Mesenchymal stem cell (in vitro differentiated cells and primary cell): ENCODE measurements around the gene MGLL.

Experiments used
- DNase-seq: peaks from one replicate; pipeline ENCODE4 v3.0.0-alpha.2; 2013
- H2AFZ ChIP-seq: one replicate; pipeline ENCODE4 v1.6.1; 2013; ENCODE audit warnings: low read depth, mild to moderate bottlenecking, control low read depth, inconsistent platforms, low read length, moderate library complexity
- H2AK5ac ChIP-seq: 2 replicates; pipeline ENCODE4 v1.6.1; 2013; ENCODE audit warnings: low read length, moderate library complexity, mild to moderate bottlenecking, inconsistent platforms; ENCODE audit not compliant: severe bottlenecking
- H2BK120ac ChIP-seq: one replicate; pipeline ENCODE4 v1.6.1; 2013; ENCODE audit warnings: low read depth, mild to moderate bottlenecking, inconsistent platforms, low read length, moderate library complexity
- H2BK12ac ChIP-seq, 2 experiments: one replicate each; pipeline ENCODE4 v1.6.1; 2013; ENCODE audit warnings: inconsistent platforms in 2 of 2, low read length in 2 of 2, mild to moderate bottlenecking in 2 of 2, moderate library complexity in 2 of 2, control low read depth in 1 of 2
- H2BK15ac ChIP-seq: one replicate; pipeline ENCODE4 v1.6.1; 2013; ENCODE audit warnings: mild to moderate bottlenecking, low read depth, inconsistent platforms; ENCODE audit not compliant: poor library complexity, severe bottlenecking
- H2BK5ac ChIP-seq: 2 replicates; pipeline ENCODE4 v1.6.1; 2013; ENCODE audit warnings: low read depth, mild to moderate bottlenecking, low read length, control low read depth, inconsistent platforms; ENCODE audit not compliant: poor library complexity, severe bottlenecking
- H3K14ac ChIP-seq, 2 experiments: one replicate each; pipeline ENCODE4 v1.6.1; 2013; ENCODE audit warnings: inconsistent platforms in 2 of 2, low read length in 2 of 2, control low read depth in 1 of 2, mild to moderate bottlenecking in 1 of 2, moderate library complexity in 1 of 2
- H3K18ac ChIP-seq, 2 experiments: one replicate each; pipeline ENCODE4 v1.6.1; 2013; ENCODE audit warnings: inconsistent platforms in 2 of 2, low read length in 2 of 2, control low read depth in 1 of 2, low read depth in 1 of 2, mild to moderate bottlenecking in 1 of 2
- H3K23ac ChIP-seq, 2 experiments: one replicate each; pipeline ENCODE4 v1.6.1; 2013; ENCODE audit warnings: inconsistent platforms in 2 of 2, low read length in 2 of 2, mild to moderate bottlenecking in 2 of 2, moderate library complexity in 2 of 2, control low read depth in 1 of 2
- H3K27ac ChIP-seq: 2 replicates; pipeline ENCODE4 v1.5.1; 2013; ENCODE audit warnings: mild to moderate bottlenecking, moderate library complexity, low read length, control low read depth, inconsistent platforms; ENCODE audit not compliant: poor library complexity, severe bottlenecking
- H3K27me3 ChIP-seq, 2 experiments: 2 replicates each; pipeline versions ENCODE4 v1.6.1 to v1.7.0; 2013; ENCODE audit warnings: low read length in 2 of 2, mild to moderate bottlenecking in 2 of 2, moderate library complexity in 2 of 2, control low read depth in 1 of 2, inconsistent platforms in 1 of 2; ENCODE audit not compliant: control insufficient read depth in 1 of 2, insufficient read depth in 1 of 2
- H3K36me3 ChIP-seq, 2 experiments: 2 replicates each; pipeline versions ENCODE4 v1.6.1 to v1.7.0; 2013; ENCODE audit warnings: low read length in 2 of 2, control low read depth in 1 of 2, inconsistent platforms in 1 of 2, low read depth in 1 of 2, mild to moderate bottlenecking in 1 of 2; ENCODE audit not compliant: insufficient read depth in 2 of 2, control insufficient read depth in 1 of 2
- H3K4ac ChIP-seq, 2 experiments: one replicate each; pipeline ENCODE4 v1.6.1; 2013; ENCODE audit warnings: inconsistent platforms in 2 of 2, low read length in 2 of 2, mild to moderate bottlenecking in 2 of 2, moderate library complexity in 2 of 2, control low read depth in 1 of 2, low read depth in 1 of 2
- H3K4me1 ChIP-seq: 2 replicates; pipeline ENCODE4 v1.6.1; 2013; ENCODE audit warnings: low read depth, low read length, control low read depth; ENCODE audit not compliant: control insufficient read depth, insufficient read depth
- H3K4me2 ChIP-seq: 2 replicates; pipeline ENCODE4 v1.6.1; 2013; ENCODE audit warnings: low read length, mild to moderate bottlenecking, inconsistent platforms; ENCODE audit not compliant: poor library complexity, severe bottlenecking
- H3K4me3 ChIP-seq, 2 experiments: 2 replicates each; pipeline versions ENCODE4 v1.5.1 to v1.7.0; 2013; ENCODE audit warnings: low read length in 2 of 2, mild to moderate bottlenecking in 2 of 2, control low read depth in 1 of 2, low read depth in 1 of 2; ENCODE audit not compliant: insufficient read depth in 1 of 2
- H3K79me1 ChIP-seq: replicated peaks from 2 replicates; pipeline ENCODE4 v1.6.1; 2013; ENCODE audit warnings: mild to moderate bottlenecking, control low read depth, low read length, inconsistent platforms; ENCODE audit not compliant: poor library complexity, severe bottlenecking
- H3K9ac ChIP-seq: 2 replicates; pipeline ENCODE4 v1.7.0; 2013; ENCODE audit warnings: mild to moderate bottlenecking, low read length, moderate library complexity
- H3K9me3 ChIP-seq: 2 replicates; pipeline ENCODE4 v1.7.0; 2013; ENCODE audit warnings: mild to moderate bottlenecking, low read length; ENCODE audit not compliant: control insufficient read depth
- H4K8ac ChIP-seq: one replicate; pipeline ENCODE4 v1.6.1; 2013; ENCODE audit warnings: inconsistent platforms, mild to moderate bottlenecking, low read length, moderate library complexity
- H4K91ac ChIP-seq: one replicate; pipeline ENCODE4 v1.6.1; 2013; ENCODE audit warnings: mild to moderate bottlenecking, low read length, inconsistent platforms
- WGBS: methylation state at CpG from one replicate; pipeline ENCODE4 v1.1.7; 2013; ENCODE audit warnings: mixed read lengths; 5-methylcytosine and 5-hydroxymethylcytosine counted together

Gene MGLL

DNA sequence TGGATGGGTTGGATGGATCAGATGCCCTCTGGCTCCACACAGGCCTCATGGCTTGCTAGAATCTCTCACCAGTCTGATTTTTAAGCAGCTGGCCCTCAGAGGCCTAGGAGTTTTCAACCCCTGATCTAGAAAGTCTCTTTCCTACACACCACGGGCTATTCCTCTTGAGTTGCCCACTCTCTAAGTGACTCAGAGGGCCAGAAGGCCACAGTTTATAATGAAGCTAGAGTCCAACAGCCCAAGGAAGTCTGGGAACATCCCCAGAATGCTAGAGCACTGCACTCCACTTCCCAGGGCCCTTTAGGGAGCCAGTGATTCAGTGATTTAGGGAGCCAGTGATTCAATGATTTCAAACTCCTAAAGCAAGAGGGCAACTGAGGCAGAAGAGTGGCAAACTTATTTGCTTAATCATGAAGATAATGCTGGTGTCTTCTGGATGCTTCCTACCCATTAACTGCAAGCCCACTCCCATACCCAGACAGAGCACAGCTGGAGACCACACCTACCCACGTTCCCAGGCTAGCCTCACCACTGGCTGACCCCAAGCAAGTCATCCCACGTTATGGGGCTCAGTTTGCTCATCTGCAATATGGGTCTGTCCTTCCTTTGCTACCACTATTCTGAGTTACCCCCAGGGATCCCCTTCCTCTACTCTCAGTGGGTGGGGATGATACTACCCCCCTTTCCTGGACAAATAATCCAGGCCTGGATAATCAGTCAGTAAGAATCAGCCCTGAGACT is 112.8 kb downstream of the MGLL start:
- peaks cover 32% of the 10 kb centered on the region for H3K4me1 ChIP-seq
- WGBS = 66% methylated on average over 3 of the region's 3 CpGs
- no peak overlapping the region for H2AK5ac ChIP-seq
- H2BK120ac ChIP-seq = no peak overlapping the region
- H4K8ac ChIP-seq = no peak overlapping the region
- peak; percentile 61 for DNase-seq
- peaks cover 59 to 73% of the 10 kb centered on the region in 2 experiments for H3K36me3 ChIP-seq
- no peak overlapping the region for H3K4me2 ChIP-seq
- no peak overlapping the region for H2AFZ ChIP-seq
- H3K27me3 ChIP-seq = no peaks in the 10 kb centered on the region
- no peak overlapping the region for H3K18ac ChIP-seq
- peaks cover 45% of the 10 kb centered on the region for H3K79me1 ChIP-seq
- H2BK5ac ChIP-seq = no peak overlapping the region
- H3K23ac ChIP-seq = no peak overlapping the region
- H3K9ac ChIP-seq = peak overlapping the region; percentile 28
- peak overlapping the region; percentile 64 for H4K91ac ChIP-seq
- no peak overlapping the region for H2BK15ac ChIP-seq
- H3K27ac ChIP-seq = no peak overlapping the region
- H3K4ac ChIP-seq = no peak overlapping the region
- no peak overlapping the region for H3K4me3 ChIP-seq
- H3K9me3 ChIP-seq = no peaks in the 10 kb centered on the region
- H2BK12ac ChIP-seq = no peak overlapping the region
- H3K14ac ChIP-seq = no peak overlapping the region

DNA sequence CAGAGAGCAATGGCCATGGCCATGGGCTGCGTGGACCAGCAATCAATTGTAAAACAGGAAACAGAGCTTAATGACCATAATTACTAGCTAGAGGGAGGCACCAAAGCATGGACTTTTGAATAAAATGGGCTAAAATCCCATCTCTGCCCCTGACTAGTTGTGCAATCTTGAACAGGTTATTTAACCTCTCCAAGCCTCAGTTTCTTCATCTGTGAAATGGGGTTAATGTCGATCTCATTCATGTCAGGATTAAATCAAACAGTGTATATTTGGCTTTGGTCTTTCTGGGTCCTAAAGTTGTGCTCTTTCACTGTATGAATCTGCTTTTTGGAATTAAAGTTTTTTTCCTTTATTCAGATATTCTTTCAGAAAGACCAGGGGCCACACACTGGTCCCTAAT is 113.5 kb downstream of the MGLL start:
- WGBS = 61% methylated on average over 2 of the region's 2 CpGs
- H3K18ac ChIP-seq = no peak overlapping the region
- no peak for DNase-seq

GRCh38 chr3:127707851-127708411 is 114.4 kb downstream of the MGLL start:
- Histone ChIP-seq H3K14ac (no peak overlapping the region), H3K4me3 (no peak overlapping the region), H2BK12ac (no peak overlapping the region), H2BK120ac (no peak overlapping the region), H3K4ac (no peak overlapping the region), H2AFZ (no peak overlapping the region), H3K27ac (no peak overlapping the region), H3K27me3 (no peaks in the 10 kb centered on the region), H3K79me1 (peaks cover 47% of the 10 kb centered on the region), H3K23ac (no peak overlapping the region), H2BK15ac (no peak overlapping the region), H2BK5ac (no peak overlapping the region), H3K4me2 (no peak overlapping the region), H2AK5ac (no peak overlapping the region), H3K4me1 (peaks cover 23% of the 10 kb centered on the region), H4K91ac (no peak overlapping the region), H3K9me3 (no peaks in the 10 kb centered on the region), H3K18ac (no peak overlapping the region), H3K9ac (no peak overlapping the region), H3K36me3 (peaks cover 46 to 63% of the 10 kb centered on the region in 2 experiments), H4K8ac (no peak overlapping the region)
- WGBS = 50% methylated on average over 12 of the region's 13 CpGs
- DNase-seq = no peak

More for the DNA sequence above, 113.5 kb downstream of the MGLL start:
- Histone ChIP-seq H2BK12ac (no peak overlapping the region), H4K8ac (no peak overlapping the region), H2BK5ac (no peak overlapping the region), H3K27me3 (no peaks in the 10 kb centered on the region), H2BK15ac (no peak overlapping the region), H4K91ac (no peak overlapping the region), H3K36me3 (peaks cover 54 to 68% of the 10 kb centered on the region in 2 experiments), H2AK5ac (no peak overlapping the region), H3K4me3 (no peak overlapping the region), H3K4me2 (no peak overlapping the region), H3K14ac (no peak overlapping the region), H3K27ac (no peak overlapping the region), H3K79me1 (peaks cover 44% of the 10 kb centered on the region), H3K9ac (peak overlapping the region; percentile 28), H2BK120ac (no peak overlapping the region), H3K9me3 (no peaks in the 10 kb centered on the region), H2AFZ (no peak overlapping the region), H3K4me1 (peaks cover 28% of the 10 kb centered on the region), H3K23ac (no peak overlapping the region), H3K4ac (no peak overlapping the region)

DNA sequence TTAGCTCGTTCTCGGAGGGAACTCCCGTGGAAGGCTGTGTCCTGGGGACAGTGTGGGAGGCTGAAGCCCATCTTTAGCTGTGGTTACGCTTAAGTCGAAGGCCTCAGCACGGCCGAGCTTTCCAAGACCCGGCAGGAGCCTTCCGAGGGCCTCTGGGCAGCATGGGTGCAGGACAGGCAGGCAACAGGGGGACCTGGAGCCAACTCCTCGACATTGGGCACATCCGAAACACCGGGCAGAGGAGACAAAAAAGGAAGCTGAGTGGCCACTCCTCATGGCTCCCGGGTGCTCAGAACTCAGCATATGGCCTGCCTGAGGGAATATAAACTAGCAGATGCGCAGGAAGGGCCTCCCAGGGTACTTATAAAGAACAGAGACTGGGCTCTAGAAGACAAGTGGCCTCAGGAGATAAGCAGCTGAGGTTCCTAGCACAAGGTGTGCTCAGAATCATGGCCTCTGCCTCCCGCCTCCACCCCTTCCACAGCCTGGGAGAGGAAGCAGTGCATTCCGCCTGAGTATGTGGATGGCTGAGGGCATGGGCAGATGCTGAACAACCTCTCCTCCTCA is 115.4 kb downstream of the MGLL start:
- Histone ChIP-seq H2BK15ac (no peak overlapping the region), H3K9me3 (no peaks in the 10 kb centered on the region), H3K23ac (no peak overlapping the region), H3K27me3 (no peaks in the 10 kb centered on the region), H2BK12ac (no peak overlapping the region), H2BK5ac (no peak overlapping the region), H3K4ac (no peak overlapping the region), H4K91ac (no peak overlapping the region), H3K27ac (no peak overlapping the region), H3K36me3 (peaks cover 44 to 54% of the 10 kb centered on the region in 2 experiments), H3K79me1 (peaks cover 47% of the 10 kb centered on the region), H3K4me3 (no peak overlapping the region), H2AFZ (no peak overlapping the region), H3K4me2 (no peak overlapping the region), H3K9ac (no peak overlapping the region), H3K18ac (no peak overlapping the region), H2BK120ac (no peak overlapping the region), H2AK5ac (no peak overlapping the region), H3K4me1 (peaks cover 26% of the 10 kb centered on the region), H4K8ac (no peak overlapping the region), H3K14ac (no peak overlapping the region)
- WGBS = 92% methylated on average over 15 of the region's 16 CpGs
- DNase-seq = no peak
